ENCODE measurements around the gene ST7. TPM values are rescaled to one million over a fixed set of nuclear protein-coding genes. Genes with fewer than 3 reads are reported as not detected.

Gene ST7
- polyA plus RNA-seq, 2 of the 4 experiments (the other 2 are of a cell fraction), result 16.2 to 26.0 TPM

- Histone ChIP-seq H3K4me1 (peaks cover 11% of the 10 kb centered on the region; the same call in 2 of the 3 replicates), H3K27ac (no peak overlapping the region), H3K9me3 (no peaks in the 10 kb centered on the region), H3K4me2 (no peak overlapping the region), H3K4me3 (no peak overlapping the region)
- DNase-seq (ENCODE audit: low read depth in 1 of 2, low spot score in 1 of 2) (no peak), ATAC-seq (no peak), FAIRE-seq (no peak)
- CTCF ChIA-PET, result interaction anchor here (1.3 to 1.7 kb wide), 2 partner anchors 12 to 21 kb away, joined by 3 to 4 read pairs; no protein-coding TSS in a partner anchor
- TF ChIP-seq FOSL2 (IDR thresholded peaks at IDR 0.05) (no peak), FOSL2 (CRISPR knock-in tag; IDR thresholded peaks at IDR 0.05) (no peak), BHLHE40 (IDR thresholded peaks at IDR 0.05; ENCODE audit: low read depth, low read length) (no peak), ZC3H11A (IDR thresholded peaks at IDR 0.05) (no peak), POLR2AphosphoS2 (conservative IDR thresholded peaks at IDR 0.05; ENCODE audit: low read length) (no peak), CEBPB (IDR thresholded peaks at IDR 0.05) (no peak), CTCF (IDR thresholded peaks at IDR 0.05) (no peak), HDAC2 (IDR thresholded peaks at IDR 0.05) (no peak), ATOH8 (CRISPR knock-in tag; IDR thresholded peaks at IDR 0.05; ENCODE audit: low read depth) (no peak)
- POLR2A ChIA-PET, result no interaction called here
Measured at GRCh38 chr7:116968631-116969030, 15.3 kb downstream of the ST7 start.

GRCh38 chr7:116969371-116969902 lies 16.1 kb downstream of the ST7 start:
- no peak for TF ChIP-seq RAD21 (conservative IDR thresholded peaks at IDR 0.05 in 1 of 2, IDR thresholded peaks at IDR 0.05 in 1 of 2)
- no peak for TF ChIP-seq FOSL2 (IDR thresholded peaks at IDR 0.05)
- no peak for TF ChIP-seq FOSL2 (CRISPR knock-in tag; IDR thresholded peaks at IDR 0.05)
- TF ChIP-seq PHF8 (IDR thresholded peaks at IDR 0.05; ENCODE audit: borderline replicate concordance, low read depth), result no peak
- no peak for TF ChIP-seq MYC (IDR thresholded peaks at IDR 0.05; ENCODE audit: borderline replicate concordance, low read length)
- TF ChIP-seq ZSCAN20 (CRISPR knock-in tag; IDR thresholded peaks at IDR 0.05), result no peak
- TF ChIP-seq, protein P1, sequence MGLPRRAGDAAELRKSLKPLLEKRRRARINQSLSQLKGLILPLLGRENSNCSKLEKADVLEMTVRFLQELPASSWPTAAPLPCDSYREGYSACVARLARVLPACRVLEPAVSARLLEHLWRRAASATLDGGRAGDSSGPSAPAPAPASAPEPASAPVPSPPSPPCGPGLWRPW (IDR thresholded peaks at IDR 0.05), result no peak
- no peak for TF ChIP-seq SMC3 (IDR thresholded peaks at IDR 0.05)
- no peak for TF ChIP-seq CTCF (IDR thresholded peaks at IDR 0.05)
- TF ChIP-seq EHMT2 (IDR thresholded peaks at IDR 0.05; ENCODE audit: low read depth), result no peak
- TF ChIP-seq GATA3 (IDR thresholded peaks at IDR 0.05; ENCODE audit: borderline replicate concordance), result no peak
- TF ChIP-seq NR3C1 (IDR thresholded peaks at IDR 0.05), result no peak
- no peak for TF ChIP-seq RARB (CRISPR knock-in tag; IDR thresholded peaks at IDR 0.05)
- no peak for TF ChIP-seq CBX8 (IDR thresholded peaks at IDR 0.05)
- no peak for TF ChIP-seq ESRRA (IDR thresholded peaks at IDR 0.05; ENCODE audit: borderline replicate concordance, low read length)
- FAIRE-seq (no peak), ATAC-seq (no peak), DNase-seq (ENCODE audit: low read depth in 1 of 2, low spot score in 1 of 2) (no peak)
- Histone ChIP-seq H3K27ac (no peak overlapping the region), H3K9me3 (no peaks in the 10 kb centered on the region), H3K4me2 (no peak overlapping the region), H3K4me1 (peaks cover 11% of the 10 kb centered on the region; the same call in 2 of the 3 replicates), H3K4me3 (no peak overlapping the region)
- POLR2A ChIA-PET, result no interaction called here
- 91% methylated on average over 3 of the region's 3 CpGs for WGBS (ENCODE audit: missing lambda C conversion rate)
- CTCF ChIA-PET, result interaction anchor here (1.2 to 4.1 kb wide), 4 partner anchors 11 to 38 kb away, joined by 4 to 24 read pairs (median 4); no protein-coding TSS in a partner anchor
